ENCODE results near the gene SREK1. TPM values are rescaled to one million over a fixed set of nuclear protein-coding genes. Genes with fewer than 3 reads are reported as not detected.

Gene SREK1
- polyA plus RNA-seq, 1 donor = 221 TPM

- no peak for DNase-seq
These were observed 17.3 kb downstream of the SREK1 start for GRCh38 chr5:66161356-66161755.

- DNase-seq = no peak
These were observed 20.1 kb downstream of the SREK1 start for GRCh38 chr5:66164044-66164790.

GRCh38 chr5:66168226-66168625 lies 24.1 kb downstream of the SREK1 start:
- DNase-seq = no peak

GRCh38 chr5:66169534-66169933 lies 25.4 kb downstream of the SREK1 start:
- DNase-seq = no peak

GRCh38 chr5:66170195-66170919 lies 26.3 kb downstream of the SREK1 start:
- DNase-seq = no peak

- DNase-seq = peak; percentile 59
These were observed 27.5 kb downstream of the SREK1 start for GRCh38 chr5:66171349-66172344.

- peak; percentile 24 for DNase-seq
These were observed 30.2 kb downstream of the SREK1 start for GRCh38 chr5:66174338-66174737.

- DNase-seq = no peak
These were observed 34.7 kb downstream of the SREK1 start for GRCh38 chr5:66178799-66179198.

GRCh38 chr5:66179297-66180051 lies 35.4 kb downstream of the SREK1 start:
- no peak for DNase-seq

GRCh38 chr5:66180282-66181155 lies 36.4 kb downstream of the SREK1 start:
- peak; percentile 31 for DNase-seq

GRCh38 chr5:66186108-66186507 lies 42.0 kb downstream of the SREK1 start:
- DNase-seq = no peak

GRCh38 chr5:66193419-66193818 lies 49.3 kb downstream of the SREK1 start:
- DNase-seq = no peak

- no peak for DNase-seq
These were observed 53.8 kb downstream of the SREK1 start for GRCh38 chr5:66197764-66198405.

GRCh38 chr5:66198837-66199236 lies 54.7 kb downstream of the SREK1 start:
- no peak for DNase-seq

GRCh38 chr5:66203531-66203930 lies 59.4 kb downstream of the SREK1 start:
- no peak for DNase-seq

- DNase-seq = no peak
These were observed 62.4 kb downstream of the SREK1 start for GRCh38 chr5:66206465-66206864.

GRCh38 chr5:66207800-66208561 lies 63.9 kb downstream of the SREK1 start:
- peak; percentile 79 for DNase-seq

GRCh38 chr5:66209350-66209749 lies 65.2 kb downstream of the SREK1 start:
- DNase-seq = no peak

- DNase-seq = no peak
These were observed 65.7 kb downstream of the SREK1 start for GRCh38 chr5:66209794-66210193.
